K562 (cell line): ENCODE measurements around the gene NME2. TPM values are rescaled to one million over a fixed set of nuclear protein-coding genes. Genes with fewer than 3 reads are reported as not detected.

ENCODE experiments used
- KLF13 ChIP-seq: fragments of 450-650 bp; IDR thresholded peaks from 2 replicates; pipeline ENCODE4 v1.6.1; 2016; ENCODE audit warnings: missing genetic modification characterization, low read depth, mild to moderate bottlenecking, missing compliant biosample characterization, moderate library complexity, borderline replicate concordance
- SRSF7 ChIP-seq: fragments of 200-400 bp; formaldehyde crosslinking; optimal IDR thresholded peaks from 2 replicates; pipeline ENCODE3; 2017; ENCODE audit warnings: mild to moderate bottlenecking, low read depth, low read length
- TAF9B ChIP-seq: fragments of 450-650 bp; IDR thresholded peaks from 2 replicates; pipeline ENCODE4 v1.6.1; 2018; ENCODE audit warnings: mild to moderate bottlenecking; ENCODE audit not compliant: partially characterized antibody
- TEAD1 ChIP-seq, 2 experiments: fragments of 450-650 bp in 1 of 2; sonication (generic) in 1 of 2; formaldehyde crosslinking; IDR thresholded peaks; 2 replicates each; pipeline versions ENCODE4 v1.4.0 to v1.8.0; 2020 to 2022; ENCODE audit warnings: mild to moderate bottlenecking in 2 of 2, missing genetic modification reagents in 1 of 2
- TEAD4 ChIP-seq, 2 experiments: sonication (generic) in 1 of 2; formaldehyde crosslinking in 1 of 2; IDR thresholded peaks; 2 replicates each; pipeline versions ENCODE4 v1.6.1 to v1.8.0; 2012 to 2022; ENCODE audit warnings: borderline replicate concordance in 1 of 2, inconsistent platforms in 1 of 2, low read length in 1 of 2, mild to moderate bottlenecking in 1 of 2, missing genetic modification reagents in 1 of 2
- TOE1 ChIP-seq, 2 experiments: fragments of 450-650 bp in 1 of 2; sonication (generic) in 1 of 2; formaldehyde crosslinking in 1 of 2; IDR thresholded peaks; 2 replicates each; pipeline versions ENCODE4 v1.7.1 to v1.8.0; 2016 to 2022; ENCODE audit warnings: borderline replicate concordance in 2 of 2, mild to moderate bottlenecking in 2 of 2, antibody characterized with exemption in 1 of 2, inconsistent platforms in 1 of 2, low read depth in 1 of 2, missing genetic modification reagents in 1 of 2, moderate library complexity in 1 of 2
- ZNF583 ChIP-seq: fragments of 250-450 bp; sonication (Bioruptor Pico); IDR thresholded peaks from 2 replicates; pipeline ENCODE4 v1.4.0; 2020
- polyA plus RNA-seq, 8 experiments: library from polyadenylated mRNA; depleted of rRNA in 4 of 8; stranded (reverse) in 5 of 8; unstranded in 3 of 8; fragments of >200 nt; fragmentation: Nextera tagmentation in 2 of 8; fragmentation: Illumina TruSeq in 1 of 8; extraction: Ambion mirVana in 2 of 8; extraction: Trizol in 1 of 8; gene quantifications; 2 replicates each; pipeline versions ENCODE4 v1.2.1 to v1.2.3, GENCODE V29; 2011 to 2014; ENCODE audit warnings: inconsistent platforms in 1 of 8, missing spikeins in 1 of 8
- total RNA-seq, 7 experiments: library from RNA; depleted of rRNA in 6 of 7; stranded (reverse); fragments of >200 nt in 6 of 7; fragmentation: Illumina TruSeq in 2 of 7; extraction: Trizol in 2 of 7; gene quantifications; 2 replicates each; pipeline versions ENCODE4 v1.2.1 to v1.2.3, GENCODE V29; 2011 to 2021; ENCODE audit warnings: low replicate concordance in 1 of 7
- TF ChIP-seq, protein P1 (sequence below): sonication (generic); formaldehyde crosslinking; IDR thresholded peaks from 2 replicates; pipeline ENCODE4 v1.8.0; 2022; ENCODE audit warnings: mild to moderate bottlenecking, missing genetic modification reagents, borderline replicate concordance
- TF ChIP-seq, protein P2 (sequence below): fragments of 200-800 bp; sonication (Bioruptor generic); IDR thresholded peaks from 2 replicates; pipeline ENCODE4 v1.6.1; 2017; ENCODE audit warnings: missing genetic modification characterization, missing compliant biosample characterization
- TF ChIP-seq, protein P3 (sequence below), 2 experiments: IDR thresholded peaks in 1 of 2; conservative IDR thresholded peaks in 1 of 2; 2 replicates each; pipeline ENCODE4 v1.6.1; 2016; ENCODE audit warnings: low read depth in 2 of 2, mild to moderate bottlenecking in 1 of 2, missing compliant biosample characterization in 1 of 2, missing genetic modification characterization in 1 of 2, moderate library complexity in 1 of 2
- TF ChIP-seq, protein P4 (sequence below): fragments of 150-350 bp; IDR thresholded peaks from 2 replicates; pipeline ENCODE4 v1.6.1; 2014; ENCODE audit warnings: low read depth, mild to moderate bottlenecking, low read length, borderline replicate concordance

The NME2 gene
- total and polyA plus RNA-seq, 9 of the 15 experiments (the other 6 are each of a cell fraction or from before 2014, with no cell fraction given), result 684 to 1,202 (median 924) TPM

DNA sequence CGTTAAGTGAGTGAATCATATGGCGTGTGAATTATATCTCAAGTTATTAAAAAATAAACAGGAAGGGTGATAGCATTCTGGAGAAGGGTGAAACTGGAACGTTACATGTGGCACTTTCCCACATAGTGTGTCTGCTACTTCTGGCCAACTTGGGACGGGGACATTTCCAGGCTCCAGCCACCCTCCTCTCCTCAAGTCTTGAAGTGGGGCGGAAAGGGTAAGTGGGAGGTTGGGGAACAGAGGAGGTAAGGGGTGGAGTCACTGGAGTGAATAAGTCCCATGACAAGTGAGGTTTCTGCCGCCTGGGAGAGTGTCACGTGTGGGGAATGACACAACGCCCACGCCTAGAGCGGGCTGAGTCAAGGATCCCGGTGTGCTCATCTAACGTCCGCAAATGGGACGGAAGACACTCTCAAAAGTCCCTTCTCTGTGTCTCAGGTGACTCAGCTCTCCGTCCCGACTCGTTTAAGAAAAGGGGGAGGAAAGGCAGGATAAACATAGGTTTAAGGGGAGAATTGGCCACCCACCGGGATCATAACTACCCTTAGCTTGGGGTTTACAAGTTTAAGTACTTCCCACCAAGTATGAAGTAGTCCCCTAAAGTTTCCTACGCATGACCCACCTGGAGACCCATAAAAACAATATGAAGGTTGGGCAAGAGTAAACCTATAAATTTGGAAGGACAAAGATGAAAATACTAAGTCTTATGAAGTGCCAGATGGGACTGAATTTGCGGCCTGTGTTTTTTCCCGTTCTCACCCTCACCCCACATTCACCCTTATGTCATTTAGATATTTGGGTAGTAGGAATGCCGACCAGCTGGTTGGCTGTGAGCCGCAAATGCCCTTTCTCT lies 44.4 kb upstream of the NME2 start (continued):
- TF ChIP-seq TEAD4 (IDR thresholded peaks at IDR 0.05; ENCODE audit: low read length) (peak; percentile 47; the same call in 1 of the 2 replicates), TEAD4 (CRISPR knock-in tag; IDR thresholded peaks at IDR 0.05; ENCODE audit: borderline replicate concordance) (no peak), KLF13 (peak; percentile 66), TAF9B (peak; percentile 97), SRSF7 (no peak), TEAD1 (CRISPR knock-in tag; IDR thresholded peaks at IDR 0.05) (peak; percentile 5 to 14; a peak in 2 of 4 replicates), TOE1 (IDR thresholded peaks at IDR 0.05; ENCODE audit: borderline replicate concordance) (peak; percentile 97), TOE1 (CRISPR knock-in tag; IDR thresholded peaks at IDR 0.05; ENCODE audit: borderline replicate concordance, low read depth) (no peak), ZNF583 (CRISPR knock-in tag) (no peak)
- TF ChIP-seq, protein P1, sequence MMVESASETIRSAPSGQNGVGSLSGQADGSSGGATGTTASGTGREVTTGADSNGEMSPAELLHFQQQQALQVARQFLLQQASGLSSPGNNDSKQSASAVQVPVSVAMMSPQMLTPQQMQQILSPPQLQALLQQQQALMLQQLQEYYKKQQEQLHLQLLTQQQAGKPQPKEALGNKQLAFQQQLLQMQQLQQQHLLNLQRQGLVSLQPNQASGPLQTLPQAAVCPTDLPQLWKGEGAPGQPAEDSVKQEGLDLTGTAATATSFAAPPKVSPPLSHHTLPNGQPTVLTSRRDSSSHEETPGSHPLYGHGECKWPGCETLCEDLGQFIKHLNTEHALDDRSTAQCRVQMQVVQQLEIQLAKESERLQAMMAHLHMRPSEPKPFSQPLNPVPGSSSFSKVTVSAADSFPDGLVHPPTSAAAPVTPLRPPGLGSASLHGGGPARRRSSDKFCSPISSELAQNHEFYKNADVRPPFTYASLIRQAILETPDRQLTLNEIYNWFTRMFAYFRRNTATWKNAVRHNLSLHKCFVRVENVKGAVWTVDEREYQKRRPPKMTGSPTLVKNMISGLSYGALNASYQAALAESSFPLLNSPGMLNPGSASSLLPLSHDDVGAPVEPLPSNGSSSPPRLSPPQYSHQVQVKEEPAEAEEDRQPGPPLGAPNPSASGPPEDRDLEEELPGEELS (CRISPR knock-in tag), result no peak
- TF ChIP-seq, protein P2, sequence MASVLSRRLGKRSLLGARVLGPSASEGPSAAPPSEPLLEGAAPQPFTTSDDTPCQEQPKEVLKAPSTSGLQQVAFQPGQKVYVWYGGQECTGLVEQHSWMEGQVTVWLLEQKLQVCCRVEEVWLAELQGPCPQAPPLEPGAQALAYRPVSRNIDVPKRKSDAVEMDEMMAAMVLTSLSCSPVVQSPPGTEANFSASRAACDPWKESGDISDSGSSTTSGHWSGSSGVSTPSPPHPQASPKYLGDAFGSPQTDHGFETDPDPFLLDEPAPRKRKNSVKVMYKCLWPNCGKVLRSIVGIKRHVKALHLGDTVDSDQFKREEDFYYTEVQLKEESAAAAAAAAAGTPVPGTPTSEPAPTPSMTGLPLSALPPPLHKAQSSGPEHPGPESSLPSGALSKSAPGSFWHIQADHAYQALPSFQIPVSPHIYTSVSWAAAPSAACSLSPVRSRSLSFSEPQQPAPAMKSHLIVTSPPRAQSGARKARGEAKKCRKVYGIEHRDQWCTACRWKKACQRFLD (CRISPR knock-in tag), result peak; percentile 81
- TF ChIP-seq, protein P3, sequence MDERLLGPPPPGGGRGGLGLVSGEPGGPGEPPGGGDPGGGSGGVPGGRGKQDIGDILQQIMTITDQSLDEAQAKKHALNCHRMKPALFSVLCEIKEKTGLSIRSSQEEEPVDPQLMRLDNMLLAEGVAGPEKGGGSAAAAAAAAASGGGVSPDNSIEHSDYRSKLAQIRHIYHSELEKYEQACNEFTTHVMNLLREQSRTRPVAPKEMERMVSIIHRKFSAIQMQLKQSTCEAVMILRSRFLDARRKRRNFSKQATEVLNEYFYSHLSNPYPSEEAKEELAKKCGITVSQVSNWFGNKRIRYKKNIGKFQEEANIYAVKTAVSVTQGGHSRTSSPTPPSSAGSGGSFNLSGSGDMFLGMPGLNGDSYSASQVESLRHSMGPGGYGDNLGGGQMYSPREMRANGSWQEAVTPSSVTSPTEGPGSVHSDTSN (CRISPR knock-in tag; IDR thresholded peaks at IDR 0.05; ENCODE audit: low read depth), result no peak
- TF ChIP-seq, protein P3 (tag; conservative IDR thresholded peaks at IDR 0.05; ENCODE audit: low read depth), result peak; percentile 26; the same call in 1 of the 2 replicates
- TF ChIP-seq, protein P4, sequence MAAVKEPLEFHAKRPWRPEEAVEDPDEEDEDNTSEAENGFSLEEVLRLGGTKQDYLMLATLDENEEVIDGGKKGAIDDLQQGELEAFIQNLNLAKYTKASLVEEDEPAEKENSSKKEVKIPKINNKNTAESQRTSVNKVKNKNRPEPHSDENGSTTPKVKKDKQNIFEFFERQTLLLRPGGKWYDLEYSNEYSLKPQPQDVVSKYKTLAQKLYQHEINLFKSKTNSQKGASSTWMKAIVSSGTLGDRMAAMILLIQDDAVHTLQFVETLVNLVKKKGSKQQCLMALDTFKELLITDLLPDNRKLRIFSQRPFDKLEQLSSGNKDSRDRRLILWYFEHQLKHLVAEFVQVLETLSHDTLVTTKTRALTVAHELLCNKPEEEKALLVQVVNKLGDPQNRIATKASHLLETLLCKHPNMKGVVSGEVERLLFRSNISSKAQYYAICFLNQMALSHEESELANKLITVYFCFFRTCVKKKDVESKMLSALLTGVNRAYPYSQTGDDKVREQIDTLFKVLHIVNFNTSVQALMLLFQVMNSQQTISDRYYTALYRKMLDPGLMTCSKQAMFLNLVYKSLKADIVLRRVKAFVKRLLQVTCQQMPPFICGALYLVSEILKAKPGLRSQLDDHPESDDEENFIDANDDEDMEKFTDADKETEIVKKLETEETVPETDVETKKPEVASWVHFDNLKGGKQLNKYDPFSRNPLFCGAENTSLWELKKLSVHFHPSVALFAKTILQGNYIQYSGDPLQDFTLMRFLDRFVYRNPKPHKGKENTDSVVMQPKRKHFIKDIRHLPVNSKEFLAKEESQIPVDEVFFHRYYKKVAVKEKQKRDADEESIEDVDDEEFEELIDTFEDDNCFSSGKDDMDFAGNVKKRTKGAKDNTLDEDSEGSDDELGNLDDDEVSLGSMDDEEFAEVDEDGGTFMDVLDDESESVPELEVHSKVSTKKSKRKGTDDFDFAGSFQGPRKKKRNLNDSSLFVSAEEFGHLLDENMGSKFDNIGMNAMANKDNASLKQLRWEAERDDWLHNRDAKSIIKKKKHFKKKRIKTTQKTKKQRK, result no peak
